ENCODE data around the gene CREB3.
A peak's percentile ranks its signal among the peaks of the same experiment; 100 is the strongest.

Gene CREB3

GRCh38 chr9:35750256-35750531 lies 17.7 kb downstream of the CREB3 start:
- Histone ChIP-seq H3K4me2 (ENCODE audit: low read length, poor library complexity, severe bottlenecking) (peak overlapping the region; percentile 91), H3K9ac (ENCODE audit: low read length) (peak overlapping the region; percentile 93), H4K91ac (ENCODE audit: low read length) (no peak overlapping the region), H3K14ac (ENCODE audit: low read length in 2 of 2) (no peak overlapping the region), H3K27me3 (ENCODE audit: control insufficient read depth in 1 of 2, insufficient read depth in 1 of 2, low read length in 2 of 2) (no peaks in the 10 kb centered on the region), H2BK5ac (ENCODE audit: low read depth, low read length, poor library complexity, severe bottlenecking) (no peak overlapping the region), H2AFZ (ENCODE audit: low read depth, low read length) (no peak overlapping the region), H2BK15ac (ENCODE audit: low read depth, poor library complexity, severe bottlenecking) (no peak overlapping the region), H4K8ac (ENCODE audit: low read length) (peak overlapping the region; percentile 47), H2BK120ac (ENCODE audit: low read depth, low read length) (no peak overlapping the region), H2AK5ac (ENCODE audit: low read length, severe bottlenecking) (peak overlapping the region; percentile 24), H3K36me3 (ENCODE audit: control insufficient read depth in 1 of 2, insufficient read depth in 2 of 2, low read depth in 1 of 2, low read length in 2 of 2) (peaks cover 33 to 53% of the 10 kb centered on the region in 2 experiments), H3K79me1 (replicated peaks; ENCODE audit: low read length, poor library complexity, severe bottlenecking) (peaks cover 18% of the 10 kb centered on the region), H3K27ac (ENCODE audit: low read length, poor library complexity, severe bottlenecking) (no peak overlapping the region), H3K4me3 (ENCODE audit: insufficient read depth in 1 of 2, low read depth in 1 of 2, low read length in 2 of 2) (peak overlapping the region in 1 of 2 experiments; percentile 95), H3K4me1 (ENCODE audit: control insufficient read depth, insufficient read depth, low read depth, low read length) (peaks cover 34% of the 10 kb centered on the region), H2BK12ac (ENCODE audit: low read length in 2 of 2) (peak overlapping the region in 1 of 2 experiments; percentile 21), H3K9me3 (ENCODE audit: control insufficient read depth, low read length) (no peaks in the 10 kb centered on the region), H3K18ac (ENCODE audit: low read depth in 1 of 2, low read length in 2 of 2) (no peak overlapping the region), H3K4ac (ENCODE audit: low read depth in 1 of 2, low read length in 2 of 2) (no peak overlapping the region), H3K23ac (ENCODE audit: low read length in 2 of 2) (no peak overlapping the region)
- DNase-seq = no peak
- 89% methylated on average over 4 of the region's 4 CpGs for WGBS

- Histone ChIP-seq H2AK5ac (ENCODE audit: low read length, severe bottlenecking) (no peak overlapping the region), H3K18ac (ENCODE audit: low read depth in 1 of 2, low read length in 2 of 2) (no peak overlapping the region), H3K4me2 (ENCODE audit: low read length, poor library complexity, severe bottlenecking) (no peak overlapping the region), H2BK120ac (ENCODE audit: low read depth, low read length) (no peak overlapping the region), H4K8ac (ENCODE audit: low read length) (no peak overlapping the region), H3K9ac (ENCODE audit: low read length) (no peak overlapping the region), H3K23ac (ENCODE audit: low read length in 2 of 2) (no peak overlapping the region), H3K14ac (ENCODE audit: low read length in 2 of 2) (no peak overlapping the region), H2BK12ac (ENCODE audit: low read length in 2 of 2) (no peak overlapping the region), H3K36me3 (ENCODE audit: control insufficient read depth in 1 of 2, insufficient read depth in 2 of 2, low read depth in 1 of 2, low read length in 2 of 2) (peaks cover 38 to 52% of the 10 kb centered on the region in 2 experiments), H3K9me3 (ENCODE audit: control insufficient read depth, low read length) (no peaks in the 10 kb centered on the region), H3K4me1 (ENCODE audit: control insufficient read depth, insufficient read depth, low read depth, low read length) (peaks cover 37% of the 10 kb centered on the region), H3K4ac (ENCODE audit: low read depth in 1 of 2, low read length in 2 of 2) (no peak overlapping the region), H3K27ac (ENCODE audit: low read length, poor library complexity, severe bottlenecking) (no peak overlapping the region), H2AFZ (ENCODE audit: low read depth, low read length) (no peak overlapping the region), H3K27me3 (ENCODE audit: control insufficient read depth in 1 of 2, insufficient read depth in 1 of 2, low read length in 2 of 2) (no peaks in the 10 kb centered on the region), H3K79me1 (replicated peaks; ENCODE audit: low read length, poor library complexity, severe bottlenecking) (peaks cover 24% of the 10 kb centered on the region), H3K4me3 (ENCODE audit: insufficient read depth in 1 of 2, low read depth in 1 of 2, low read length in 2 of 2) (no peak overlapping the region), H2BK5ac (ENCODE audit: low read depth, low read length, poor library complexity, severe bottlenecking) (no peak overlapping the region), H2BK15ac (ENCODE audit: low read depth, poor library complexity, severe bottlenecking) (no peak overlapping the region), H4K91ac (ENCODE audit: low read length) (no peak overlapping the region)
- DNase-seq = no peak
- WGBS = 98% methylated on average over 4 of the region's 5 CpGs
Observed at GRCh38 chr9:35753466-35753865, 21.0 kb downstream of the CREB3 start.

GRCh38 chr9:35754264-35754663 lies 21.8 kb downstream of the CREB3 start, which contains the start of gene MSMP:
Gene MSMP (minus strand): TSS chr9:35754276. CDS start chr9:35754129, 147 bp downstream.
- Histone ChIP-seq H2AK5ac (ENCODE audit: low read length, severe bottlenecking) (peak within 1 kb of the TSS; percentile 55), H2BK5ac (ENCODE audit: low read depth, low read length, poor library complexity, severe bottlenecking) (no peak within 1 kb of the TSS), H3K4ac (ENCODE audit: low read depth in 1 of 2, low read length in 2 of 2) (no peak within 1 kb of the TSS), H3K9me3 (ENCODE audit: control insufficient read depth, low read length) (no peaks in the 10 kb centered on the region), H3K4me3 (ENCODE audit: insufficient read depth in 1 of 2, low read depth in 1 of 2, low read length in 2 of 2) (no peak within 1 kb of the TSS), H3K27me3 (ENCODE audit: control insufficient read depth in 1 of 2, insufficient read depth in 1 of 2, low read length in 2 of 2) (no peaks in the 10 kb centered on the region), H2BK12ac (ENCODE audit: low read length in 2 of 2) (no peak within 1 kb of the TSS), H2BK120ac (ENCODE audit: low read depth, low read length) (no peak within 1 kb of the TSS), H3K4me1 (ENCODE audit: control insufficient read depth, insufficient read depth, low read depth, low read length) (peaks cover 37% of the 10 kb centered on the region), H3K36me3 (ENCODE audit: control insufficient read depth in 1 of 2, insufficient read depth in 2 of 2, low read depth in 1 of 2, low read length in 2 of 2) (peaks cover 38 to 52% of the 10 kb centered on the region in 2 experiments), H3K79me1 (replicated peaks; ENCODE audit: low read length, poor library complexity, severe bottlenecking) (peaks cover 24% of the 10 kb centered on the region), H3K9ac (ENCODE audit: low read length) (no peak within 1 kb of the TSS), H3K27ac (ENCODE audit: low read length, poor library complexity, severe bottlenecking) (peak within 1 kb of the TSS; percentile 30), H2AFZ (ENCODE audit: low read depth, low read length) (no peak within 1 kb of the TSS), H3K4me2 (ENCODE audit: low read length, poor library complexity, severe bottlenecking) (no peak within 1 kb of the TSS), H3K14ac (ENCODE audit: low read length in 2 of 2) (no peak within 1 kb of the TSS), H4K8ac (ENCODE audit: low read length) (no peak within 1 kb of the TSS), H3K18ac (ENCODE audit: low read depth in 1 of 2, low read length in 2 of 2) (no peak within 1 kb of the TSS), H2BK15ac (ENCODE audit: low read depth, poor library complexity, severe bottlenecking) (no peak within 1 kb of the TSS), H4K91ac (ENCODE audit: low read length) (no peak within 1 kb of the TSS), H3K23ac (ENCODE audit: low read length in 2 of 2) (no peak within 1 kb of the TSS)
- WGBS = 66% methylated on average over 3 of the region's 3 CpGs
- no peak for DNase-seq

GRCh38 chr9:35755071-35755470 lies 22.6 kb downstream of the CREB3 start:
- Histone ChIP-seq H4K91ac (ENCODE audit: low read length) (no peak overlapping the region), H3K18ac (ENCODE audit: low read depth in 1 of 2, low read length in 2 of 2) (no peak overlapping the region), H3K27me3 (ENCODE audit: control insufficient read depth in 1 of 2, insufficient read depth in 1 of 2, low read length in 2 of 2) (no peaks in the 10 kb centered on the region), H3K27ac (ENCODE audit: low read length, poor library complexity, severe bottlenecking) (no peak overlapping the region), H2AFZ (ENCODE audit: low read depth, low read length) (no peak overlapping the region), H3K9ac (ENCODE audit: low read length) (no peak overlapping the region), H3K23ac (ENCODE audit: low read length in 2 of 2) (no peak overlapping the region), H3K4me2 (ENCODE audit: low read length, poor library complexity, severe bottlenecking) (no peak overlapping the region), H2BK5ac (ENCODE audit: low read depth, low read length, poor library complexity, severe bottlenecking) (no peak overlapping the region), H3K9me3 (ENCODE audit: control insufficient read depth, low read length) (no peaks in the 10 kb centered on the region), H3K14ac (ENCODE audit: low read length in 2 of 2) (no peak overlapping the region), H3K4me1 (ENCODE audit: control insufficient read depth, insufficient read depth, low read depth, low read length) (peaks cover 31% of the 10 kb centered on the region), H4K8ac (ENCODE audit: low read length) (no peak overlapping the region), H2BK12ac (ENCODE audit: low read length in 2 of 2) (no peak overlapping the region), H2BK120ac (ENCODE audit: low read depth, low read length) (no peak overlapping the region), H3K4ac (ENCODE audit: low read depth in 1 of 2, low read length in 2 of 2) (no peak overlapping the region), H2AK5ac (ENCODE audit: low read length, severe bottlenecking) (no peak overlapping the region), H3K79me1 (replicated peaks; ENCODE audit: low read length, poor library complexity, severe bottlenecking) (peaks cover 27% of the 10 kb centered on the region), H2BK15ac (ENCODE audit: low read depth, poor library complexity, severe bottlenecking) (no peak overlapping the region), H3K36me3 (ENCODE audit: control insufficient read depth in 1 of 2, insufficient read depth in 2 of 2, low read depth in 1 of 2, low read length in 2 of 2) (peaks cover 38 to 52% of the 10 kb centered on the region in 2 experiments), H3K4me3 (ENCODE audit: insufficient read depth in 1 of 2, low read depth in 1 of 2, low read length in 2 of 2) (no peak overlapping the region)
- DNase-seq = no peak
- 100% methylated on average over 3 of the region's 4 CpGs for WGBS
